Hematopoietic multipotent progenitor cell treated with erythropoietin and hydrocortisone succinate and interleukin-3 and kit ligand, for 15 days (in vitro differentiated cells): ENCODE measurements around the gene WEE2.
"Not testable (repeated sequence)": the region's sequence is repeated elsewhere in the genome, so short reads cannot be mapped to it uniquely, and the experiment has no call there.

Experiments used
- DNase-seq: peaks from one replicate; pipeline ENCODE4 v3.0.0-alpha.2; 2015; ENCODE audit warnings: low spot score

WEE2 gene

GRCh38 chr7:141714571-141714970 lies 6.4 kb downstream of the WEE2 start:
- DNase-seq: no peak

- no peak for DNase-seq
Measured at GRCh38 chr7:141715018-141715417, 6.9 kb downstream of the WEE2 start.

GRCh38 chr7:141715794-141716689 lies 7.9 kb downstream of the WEE2 start:
- DNase-seq: no peak

- no peak for DNase-seq
Measured at GRCh38 chr7:141717450-141717849, 9.3 kb downstream of the WEE2 start.

- no peak for DNase-seq
Measured at GRCh38 chr7:141722529-141722928, 14.4 kb downstream of the WEE2 start.

GRCh38 chr7:141729020-141729419 lies 20.9 kb downstream of the WEE2 start:
- DNase-seq: no peak

GRCh38 chr7:141731476-141732149 lies 23.5 kb downstream of the WEE2 start:
- no peak for DNase-seq

- peak; percentile 25 for DNase-seq
Measured at GRCh38 chr7:141737118-141737835, 29.1 kb downstream of the WEE2 start.

- DNase-seq: peak; percentile 95
Measured at GRCh38 chr7:141737836-141738591, 29.9 kb downstream of the WEE2 start, which contains the start of gene SSBP1. SSBP1 (plus strand) TSS chr7:141738358; CDS start chr7:141739167, 809 bp downstream.

GRCh38 chr7:141738592-141739013 lies 30.4 kb downstream of the WEE2 start:
- no peak for DNase-seq

GRCh38 chr7:141739250-141739649 lies 31.1 kb downstream of the WEE2 start:
- DNase-seq: no peak

GRCh38 chr7:141742229-141742628 lies 34.1 kb downstream of the WEE2 start:
- no peak for DNase-seq

GRCh38 chr7:141744131-141744530 lies 36.0 kb downstream of the WEE2 start:
- no peak for DNase-seq

GRCh38 chr7:141748396-141748795 lies 40.2 kb downstream of the WEE2 start:
- DNase-seq: no peak

- DNase-seq: not testable (repeated sequence)
Measured at GRCh38 chr7:141751904-141752303, 43.8 kb downstream of the WEE2 start.

GRCh38 chr7:141752634-141753033 lies 44.5 kb downstream of the WEE2 start:
- peak; percentile 14 for DNase-seq

GRCh38 chr7:141754939-141755338 lies 46.8 kb downstream of the WEE2 start:
- peak; percentile 51 for DNase-seq

- DNase-seq: no peak
Measured at GRCh38 chr7:141763797-141764196, 55.6 kb downstream of the WEE2 start, which contains the start of gene TAS2R3. TAS2R3 (plus strand) TSS chr7:141764097; CDS start chr7:141764159, 62 bp downstream.

GRCh38 chr7:141770083-141770583 lies 62.0 kb downstream of the WEE2 start:
- not testable (repeated sequence) for DNase-seq

- no peak for DNase-seq
Measured at GRCh38 chr7:141776374-141776773, 68.2 kb downstream of the WEE2 start, which contains the start of gene TAS2R4. TAS2R4 (plus strand) TSS chr7:141776674; CDS start chr7:141778489, 1,815 bp downstream.
